SJSA1 (cell line): ENCODE measurements around the gene BLCAP. TPM values are rescaled to one million over a fixed set of nuclear protein-coding genes. Genes with fewer than 3 reads are reported as not detected.
"Not testable (repeated sequence)": the region's sequence is repeated elsewhere in the genome, so short reads cannot be mapped to it uniquely, and the experiment has no call there.

Experiments used
- DNase-seq, 2 experiments: peaks; one replicate each; pipeline ENCODE4 v3.0.0-alpha.2; 2015 to 2020; ENCODE audit warnings: low spot score in 2 of 2, low read depth in 1 of 2
- H3K27ac ChIP-seq: fragments of 250-450 bp; sonication (Bioruptor Pico); 2 replicates; pipeline ENCODE4 v1.5.1; 2020; ENCODE audit warnings: mild to moderate bottlenecking, moderate library complexity
- H3K27me3 ChIP-seq: fragments of 250-450 bp; sonication (Bioruptor Pico); replicated peaks from 2 replicates; pipeline ENCODE4 v1.5.1; 2020; ENCODE audit warnings: mild to moderate bottlenecking, moderate library complexity
- H3K36me3 ChIP-seq: fragments of 250-450 bp; sonication (Bioruptor Pico); 2 replicates; pipeline ENCODE4 v1.5.1; 2020; ENCODE audit warnings: mild to moderate bottlenecking
- H3K4me1 ChIP-seq: fragments of 250-450 bp; sonication (Bioruptor Pico); replicated peaks from 2 replicates; pipeline ENCODE4 v1.6.1; 2021; ENCODE audit warnings: mild to moderate bottlenecking
- H3K4me3 ChIP-seq: fragments of 250-450 bp; sonication (Bioruptor Pico); 2 replicates; pipeline ENCODE4 v1.5.1; 2020; ENCODE audit warnings: mild to moderate bottlenecking
- H3K9me3 ChIP-seq: fragments of 250-450 bp; sonication (Bioruptor Pico); replicated peaks from 2 replicates; pipeline ENCODE4 v1.5.1; 2020; ENCODE audit warnings: mild to moderate bottlenecking
- total RNA-seq: library from RNA; depleted of rRNA; stranded (reverse); fragments of >200 nt; shearing (Covaris generic); gene quantifications from 2 replicates; pipeline ENCODE4 v1.2.3, GENCODE V29; 2014

Gene BLCAP
- total RNA-seq, 1 experiment from 2014 or later = 102 TPM

- not testable (repeated sequence) for H3K36me3 ChIP-seq, DNase-seq, H3K27ac ChIP-seq, H3K4me3 ChIP-seq, H3K4me1 ChIP-seq, H3K9me3 ChIP-seq
- H3K27me3 ChIP-seq = peaks cover 13% of the 10 kb centered on the region
These were observed 41.5 kb downstream of the BLCAP start for GRCh38 chr20:37486209-37486608.

GRCh38 chr20:37484331-37484730 is 43.3 kb downstream of the BLCAP start:
- no peak overlapping the region for H3K4me3 ChIP-seq
- H3K9me3 ChIP-seq = no peaks in the 10 kb centered on the region
- no peak for DNase-seq
- H3K36me3 ChIP-seq = no peaks in the 10 kb centered on the region
- no peaks in the 10 kb centered on the region for H3K4me1 ChIP-seq
- no peak overlapping the region for H3K27ac ChIP-seq
- H3K27me3 ChIP-seq = peaks cover 16% of the 10 kb centered on the region

DNA sequence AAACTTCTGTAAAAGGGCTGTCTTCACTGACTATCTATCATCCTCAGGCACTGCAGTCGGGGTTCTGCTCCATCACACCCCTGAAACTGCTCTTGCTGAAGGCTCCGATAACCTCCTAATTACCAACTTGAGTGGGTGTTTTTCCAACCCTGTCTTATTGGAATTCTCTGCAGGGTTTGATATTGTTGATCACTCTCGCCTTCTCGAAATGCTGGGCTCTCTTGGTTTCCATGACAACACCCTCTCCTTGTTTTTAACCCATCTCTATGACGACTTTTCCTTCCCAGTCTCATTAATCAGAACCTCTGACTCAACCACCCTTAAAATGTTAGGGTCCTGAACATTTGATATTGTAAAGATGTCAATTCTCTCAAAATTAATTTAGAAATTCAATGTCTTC is 46.1 kb downstream of the BLCAP start:
- Histone ChIP-seq H3K4me3 (no peak overlapping the region), H3K27ac (no peak overlapping the region), H3K4me1 (no peaks in the 10 kb centered on the region), H3K36me3 (no peaks in the 10 kb centered on the region), H3K9me3 (no peaks in the 10 kb centered on the region), H3K27me3 (peaks cover 26% of the 10 kb centered on the region)
- DNase-seq = no peak

DNA sequence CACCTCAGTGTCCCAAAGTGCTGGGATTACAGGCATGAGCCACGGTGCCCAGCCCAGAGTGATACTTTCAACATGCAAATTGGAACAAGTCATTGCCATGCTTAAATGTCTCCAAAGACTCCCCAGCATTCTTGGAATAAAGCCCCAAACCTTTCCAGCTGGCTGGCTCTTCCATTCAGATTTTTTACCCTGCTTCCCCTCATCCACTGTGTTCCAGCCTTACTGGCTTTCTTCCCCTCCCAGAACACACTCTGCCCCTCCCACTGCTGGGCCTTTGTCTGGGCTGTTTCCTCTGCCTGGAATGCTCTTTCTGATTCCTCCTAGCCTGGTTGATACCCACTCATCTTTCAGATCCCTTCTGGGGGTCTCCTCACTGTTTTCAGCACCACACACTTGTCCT is 46.8 kb downstream of the BLCAP start:
- Histone ChIP-seq H3K36me3 (no peaks in the 10 kb centered on the region), H3K27ac (no peak overlapping the region), H3K9me3 (no peaks in the 10 kb centered on the region), H3K27me3 (peaks cover 26% of the 10 kb centered on the region), H3K4me1 (no peaks in the 10 kb centered on the region), H3K4me3 (no peak overlapping the region)
- no peak for DNase-seq

DNA sequence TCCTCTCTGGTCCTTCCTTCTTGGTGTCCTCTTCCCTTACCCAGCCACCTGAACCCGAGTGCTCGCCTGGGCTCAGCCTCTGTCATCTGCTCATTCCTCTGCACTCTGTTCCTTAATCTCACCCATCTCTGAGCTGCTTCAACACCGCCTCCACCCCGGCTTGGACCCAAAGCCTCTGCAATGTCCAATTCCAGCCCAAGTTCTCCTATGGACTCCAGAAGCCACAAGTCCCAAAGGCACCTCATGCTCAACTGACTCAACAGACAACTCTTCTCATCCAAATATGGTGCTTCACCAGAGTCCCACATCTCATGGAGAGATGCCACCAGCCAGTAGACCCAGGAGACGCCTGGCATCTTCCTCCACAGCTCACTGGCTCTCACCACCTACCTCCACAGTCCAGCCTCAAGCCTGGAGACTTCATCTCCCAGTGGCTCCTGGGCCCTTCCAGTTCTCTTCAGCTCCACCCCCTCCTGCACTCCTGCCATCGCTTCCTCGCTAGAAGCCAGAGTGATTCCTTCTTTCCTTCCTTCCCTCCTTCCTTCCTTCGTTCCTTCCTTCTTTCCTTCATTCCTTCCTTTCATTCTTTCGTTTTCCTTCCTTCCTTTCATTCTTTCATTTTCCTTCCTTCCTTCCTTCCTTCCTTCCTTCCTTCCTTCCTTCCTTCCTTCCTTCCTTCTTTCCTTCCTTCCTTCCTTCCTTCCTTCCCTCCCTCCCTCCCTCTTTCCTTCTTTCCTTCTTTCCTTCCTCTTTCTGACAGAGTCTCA is 47.6 kb downstream of the BLCAP start:
- no peaks in the 10 kb centered on the region for H3K9me3 ChIP-seq
- H3K4me1 ChIP-seq = no peaks in the 10 kb centered on the region
- no peak for DNase-seq
- peaks cover 26% of the 10 kb centered on the region for H3K27me3 ChIP-seq
- no peak overlapping the region for H3K4me3 ChIP-seq
- no peaks in the 10 kb centered on the region for H3K36me3 ChIP-seq
- no peak overlapping the region for H3K27ac ChIP-seq

GRCh38 chr20:37479266-37479665 is 48.4 kb downstream of the BLCAP start:
- Histone ChIP-seq H3K9me3 (no peaks in the 10 kb centered on the region), H3K4me3 (no peak overlapping the region), H3K27ac (no peak overlapping the region), H3K36me3 (no peaks in the 10 kb centered on the region), H3K4me1 (no peaks in the 10 kb centered on the region), H3K27me3 (peaks cover 26% of the 10 kb centered on the region)
- no peak for DNase-seq

- Histone ChIP-seq H3K27ac (no peak overlapping the region), H3K36me3 (no peaks in the 10 kb centered on the region), H3K27me3 (peaks cover 22% of the 10 kb centered on the region), H3K9me3 (no peaks in the 10 kb centered on the region), H3K4me3 (no peak overlapping the region), H3K4me1 (no peaks in the 10 kb centered on the region)
- no peak for DNase-seq
These were observed 50.6 kb downstream of the BLCAP start for GRCh38 chr20:37477041-37477440.

DNA sequence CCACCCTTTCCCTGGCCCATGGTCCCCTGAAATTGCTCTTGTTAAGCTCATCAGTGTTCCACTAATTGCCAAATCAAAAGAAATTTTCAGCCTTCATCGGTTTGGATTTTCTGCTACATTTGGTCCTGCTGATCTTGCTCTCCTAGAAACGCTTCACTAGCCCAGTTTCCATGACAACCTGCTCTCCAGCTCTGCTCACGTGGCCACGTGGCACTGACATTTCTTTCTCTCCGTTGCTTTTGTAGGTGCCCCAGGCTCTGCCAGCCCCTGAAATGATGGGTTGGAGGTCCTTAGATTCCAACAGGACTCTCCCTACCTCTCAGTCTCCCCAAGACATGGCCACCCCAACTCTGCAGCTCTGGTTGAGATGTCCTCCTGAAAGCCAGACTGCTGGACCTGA is 52.4 kb downstream of the BLCAP start:
- DNase-seq = no peak
- no peaks in the 10 kb centered on the region for H3K9me3 ChIP-seq
- H3K36me3 ChIP-seq = no peaks in the 10 kb centered on the region
- peaks cover 13% of the 10 kb centered on the region for H3K27me3 ChIP-seq
- no peak overlapping the region for H3K27ac ChIP-seq
- H3K4me3 ChIP-seq = no peak overlapping the region
- no peaks in the 10 kb centered on the region for H3K4me1 ChIP-seq

DNA sequence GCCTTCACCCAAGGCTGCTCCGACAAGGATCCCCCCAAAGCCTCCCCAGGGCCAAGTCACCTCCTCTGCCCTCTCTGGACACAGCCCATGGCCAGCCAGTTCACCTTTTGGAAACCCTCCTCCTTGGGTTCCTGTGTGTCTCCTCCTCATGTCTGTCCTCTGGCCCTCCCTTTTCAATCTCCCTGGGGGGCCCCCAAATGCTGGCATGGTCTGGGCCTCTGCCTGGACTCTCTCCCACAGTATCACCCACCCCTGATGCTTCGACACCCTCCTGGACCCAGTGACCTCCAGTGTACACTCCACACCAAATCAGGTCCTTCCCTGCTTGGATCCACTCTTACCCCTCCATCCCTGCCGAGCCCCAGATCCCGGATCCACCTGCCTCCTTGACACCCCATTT is 53.3 kb downstream of the BLCAP start:
- no peak for DNase-seq
- Histone ChIP-seq H3K4me3 (no peak overlapping the region), H3K27ac (no peak overlapping the region), H3K9me3 (no peaks in the 10 kb centered on the region), H3K36me3 (no peaks in the 10 kb centered on the region), H3K4me1 (no peaks in the 10 kb centered on the region), H3K27me3 (peaks cover 11% of the 10 kb centered on the region)

DNA sequence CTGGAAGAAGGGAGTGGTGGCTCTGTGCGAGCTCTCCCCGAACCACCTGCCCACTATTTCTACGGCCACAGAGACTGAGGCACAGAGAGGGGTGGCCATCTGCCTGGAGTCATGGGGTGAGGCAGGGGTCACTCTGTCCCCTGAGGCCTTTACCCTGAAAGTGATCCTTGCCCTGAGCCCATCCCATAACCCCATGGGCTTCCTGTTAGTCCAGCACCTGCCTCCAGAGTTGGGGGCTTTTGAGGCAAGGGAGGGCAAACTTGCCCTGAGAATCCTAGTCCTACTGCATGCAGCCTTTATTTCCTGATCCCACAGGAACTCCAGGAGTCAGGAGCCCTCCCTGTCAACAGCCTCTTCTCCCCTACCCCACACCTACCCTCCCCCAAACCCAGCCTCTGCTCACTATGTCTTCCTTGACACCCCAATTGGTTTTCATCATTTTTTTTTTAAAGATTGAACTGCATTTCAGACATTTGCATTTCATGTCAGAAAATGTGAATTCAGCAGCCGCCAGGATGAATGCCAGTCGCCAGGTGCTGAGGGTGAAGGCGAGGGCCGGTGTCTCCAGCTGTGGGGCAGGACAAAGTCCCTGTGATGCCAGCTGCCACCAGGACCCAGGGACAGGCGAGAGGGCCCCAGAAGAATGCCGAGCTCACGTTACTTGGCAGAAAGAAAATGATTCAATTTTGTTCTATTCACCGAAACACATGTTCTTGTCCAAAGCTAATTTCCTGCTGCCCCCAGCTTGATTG is 54.3 kb downstream of the BLCAP start:
- H3K36me3 ChIP-seq = no peaks in the 10 kb centered on the region
- H3K9me3 ChIP-seq = no peaks in the 10 kb centered on the region
- H3K27me3 ChIP-seq = peaks cover 5% of the 10 kb centered on the region
- H3K4me1 ChIP-seq = no peaks in the 10 kb centered on the region
- no peak overlapping the region for H3K4me3 ChIP-seq
- DNase-seq = no peak
- no peak overlapping the region for H3K27ac ChIP-seq

- H3K4me1 ChIP-seq, H3K9me3 ChIP-seq, H3K36me3 ChIP-seq, H3K4me3 ChIP-seq, DNase-seq, H3K27me3 ChIP-seq, H3K27ac ChIP-seq: not testable (repeated sequence)
These were observed 55.2 kb downstream of the BLCAP start for GRCh38 chr20:37472435-37472834.

GRCh38 chr20:37471741-37472235 is 55.9 kb downstream of the BLCAP start:
- Histone ChIP-seq H3K4me3 (no peak overlapping the region), H3K4me1 (no peaks in the 10 kb centered on the region), H3K9me3 (no peaks in the 10 kb centered on the region), H3K27ac (no peak overlapping the region), H3K36me3 (no peaks in the 10 kb centered on the region), H3K27me3 (peaks cover 3% of the 10 kb centered on the region)
- DNase-seq = no peak

- H3K9me3 ChIP-seq, H3K36me3 ChIP-seq, DNase-seq, H3K27me3 ChIP-seq, H3K27ac ChIP-seq, H3K4me1 ChIP-seq, H3K4me3 ChIP-seq: not testable (repeated sequence)
These were observed 57.5 kb downstream of the BLCAP start for GRCh38 chr20:37470190-37470589.

GRCh38 chr20:37469531-37469930 is 58.1 kb downstream of the BLCAP start:
- Histone ChIP-seq H3K27ac (no peak overlapping the region), H3K4me3 (no peak overlapping the region), H3K27me3 (peaks cover 8% of the 10 kb centered on the region), H3K4me1 (no peaks in the 10 kb centered on the region), H3K9me3 (no peaks in the 10 kb centered on the region), H3K36me3 (no peaks in the 10 kb centered on the region)
- no peak for DNase-seq
